ENCODE measurements around the gene MSRB3. TPM values are rescaled to one million over a fixed set of nuclear protein-coding genes. Genes with fewer than 3 reads are reported as not detected.

MSRB3 gene
- total RNA-seq, 1 donor from 2014 or later: 21.4 TPM

DNA sequence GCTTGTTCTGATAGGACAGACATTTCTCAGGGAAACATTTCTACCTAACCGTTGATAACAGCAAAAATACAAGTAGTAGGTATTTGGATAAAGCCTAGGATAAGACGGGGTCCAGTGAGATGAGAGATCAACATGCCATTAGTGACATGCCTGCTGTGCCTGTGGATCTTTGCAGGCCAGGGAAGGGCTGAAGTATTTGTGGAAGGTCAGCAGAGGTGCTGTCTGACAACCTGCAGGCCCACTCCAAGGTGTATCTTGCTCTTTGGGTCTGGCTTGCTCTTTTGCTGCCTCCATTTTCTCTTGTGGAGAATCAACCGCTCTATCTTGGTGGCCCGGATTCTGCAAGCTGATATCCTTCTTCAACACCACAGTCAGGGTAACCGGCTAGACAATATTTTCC lies 46.7 kb downstream of the MSRB3 start:
- no peak for DNase-seq (ENCODE audit: low read depth)

- DNase-seq (ENCODE audit: low read depth): no peak
These were observed 48.1 kb downstream of the MSRB3 start for GRCh38 chr12:65326616-65327015.

GRCh38 chr12:65327207-65328076 lies 49.0 kb downstream of the MSRB3 start:
- no peak for DNase-seq (ENCODE audit: low read depth)

- no peak for DNase-seq (ENCODE audit: low read depth)
These were observed 51.2 kb downstream of the MSRB3 start for GRCh38 chr12:65329721-65330120.

GRCh38 chr12:65330331-65330730 lies 51.8 kb downstream of the MSRB3 start:
- DNase-seq (ENCODE audit: low read depth): no peak

DNA sequence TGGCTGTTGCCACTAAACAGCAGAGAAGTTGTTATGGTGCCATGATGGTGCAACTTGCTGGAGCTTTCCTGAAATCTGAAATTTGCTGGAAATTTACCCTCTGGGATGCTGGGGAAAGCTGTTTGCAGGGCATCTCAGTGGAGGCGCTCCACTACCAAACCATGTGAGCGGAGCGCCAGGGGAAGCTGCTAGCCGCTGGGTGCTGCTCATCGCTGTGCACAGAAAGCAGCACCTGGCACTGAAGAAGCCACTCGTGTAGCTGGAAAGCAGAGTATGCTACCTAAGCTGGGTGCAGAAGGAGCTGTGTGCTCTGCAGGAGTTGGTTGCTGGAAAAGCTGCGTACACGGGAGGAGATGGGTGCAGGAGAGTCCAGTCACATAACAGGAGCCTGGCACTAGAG lies 53.0 kb downstream of the MSRB3 start:
- no peak for DNase-seq (ENCODE audit: low read depth)

DNA sequence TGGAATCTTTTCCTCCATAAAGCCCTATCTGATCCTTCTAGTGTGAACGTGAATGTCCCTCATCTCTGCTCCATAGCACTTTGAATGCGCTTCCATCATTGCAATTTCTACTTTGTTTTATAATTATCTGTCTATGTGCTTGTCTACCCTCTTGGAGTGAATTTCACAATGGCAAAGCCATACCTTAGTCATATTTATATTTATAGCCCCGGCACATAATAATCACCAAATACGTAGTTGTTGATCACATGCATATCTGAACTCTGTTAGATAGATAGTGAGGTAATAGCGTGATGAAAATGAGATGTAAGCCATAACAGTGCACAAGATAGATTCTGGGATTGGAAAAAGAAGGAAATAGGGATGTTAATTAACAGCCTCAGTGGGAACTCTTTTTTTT lies 55.2 kb downstream of the MSRB3 start:
- DNase-seq (ENCODE audit: low read depth): no peak

DNA sequence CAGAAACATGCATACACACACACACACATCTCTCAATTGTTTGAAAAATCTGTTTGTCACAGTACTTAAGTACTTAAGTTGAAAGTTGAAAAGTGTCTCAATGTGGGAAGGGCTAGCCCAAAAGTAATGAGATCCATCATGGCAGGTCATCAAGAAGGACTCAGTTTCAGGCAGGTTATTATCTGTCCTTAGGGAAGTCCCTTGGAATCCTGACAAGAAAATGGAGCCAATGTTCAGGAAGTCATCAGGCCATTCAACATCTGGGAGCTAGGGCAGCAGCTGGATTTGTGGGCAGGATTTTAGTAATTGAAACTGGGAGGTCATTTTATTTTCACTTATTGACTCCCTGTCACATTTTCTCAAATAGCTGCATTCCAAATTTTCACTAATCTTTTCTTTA lies 56.0 kb downstream of the MSRB3 start:
- DNase-seq (ENCODE audit: low read depth): no peak

GRCh38 chr12:65335021-65335714 lies 56.7 kb downstream of the MSRB3 start:
- DNase-seq (ENCODE audit: low read depth): peak; percentile 87

DNA sequence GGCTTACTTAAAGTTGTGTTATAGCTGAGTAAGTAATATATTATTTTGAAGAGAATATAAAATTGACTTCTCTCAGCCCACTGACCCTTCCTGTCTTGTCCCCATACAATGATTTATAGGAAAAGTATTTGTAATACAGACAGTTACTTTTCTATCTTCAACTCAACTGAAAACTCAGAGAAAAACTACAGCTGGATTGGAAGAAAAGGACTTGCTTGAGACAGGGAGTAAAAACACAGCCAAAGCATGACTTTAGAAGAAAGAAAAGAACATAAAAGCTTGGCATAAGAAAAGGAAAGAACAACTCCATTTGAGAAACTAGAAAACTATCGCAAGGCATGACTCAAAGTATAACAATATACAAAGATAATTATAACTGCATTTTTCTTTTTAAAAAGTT lies 57.5 kb downstream of the MSRB3 start:
- no peak for DNase-seq (ENCODE audit: low read depth)

DNA sequence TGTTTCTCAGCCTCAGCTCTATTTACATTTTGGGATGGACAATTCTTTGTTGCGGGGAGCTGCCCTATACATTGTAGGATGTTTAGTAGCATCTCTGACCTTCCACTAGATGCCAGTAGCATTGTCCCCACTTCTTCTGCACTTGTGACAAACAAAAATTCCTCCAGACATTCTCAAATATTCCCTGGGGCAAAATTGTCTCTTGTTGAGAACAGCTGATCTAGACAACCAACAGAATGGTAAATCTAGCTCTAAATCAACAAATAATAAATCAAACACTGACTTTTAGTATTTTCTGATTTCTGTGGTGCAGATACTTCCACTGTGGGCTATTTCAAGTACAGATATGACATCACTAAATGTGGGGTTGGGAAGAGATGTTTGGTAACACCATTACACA lies 60.7 kb downstream of the MSRB3 start:
- no peak for DNase-seq (ENCODE audit: low read depth)

DNA sequence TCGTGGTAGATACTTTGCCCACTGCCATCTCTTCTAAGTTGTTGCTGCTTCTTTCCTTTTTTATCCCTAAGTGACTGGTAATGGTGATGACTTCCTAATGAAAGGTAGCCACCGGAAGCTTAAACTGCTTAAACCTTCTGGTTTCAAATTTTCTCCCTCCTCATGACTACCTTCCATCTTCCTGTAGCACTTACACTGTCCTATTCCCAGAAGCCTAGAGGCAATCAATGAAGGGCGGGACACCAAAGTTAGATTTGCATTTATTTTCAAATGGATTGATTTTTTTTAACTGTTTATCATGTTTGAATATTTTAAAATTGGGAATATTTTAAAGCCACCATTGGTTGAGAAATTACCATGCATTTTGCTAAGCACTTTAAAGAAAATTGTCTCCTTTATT lies 64.7 kb downstream of the MSRB3 start:
- no peak for DNase-seq (ENCODE audit: low read depth)

- no peak for DNase-seq (ENCODE audit: low read depth)
These were observed 65.3 kb downstream of the MSRB3 start for GRCh38 chr12:65343801-65344200.

DNA sequence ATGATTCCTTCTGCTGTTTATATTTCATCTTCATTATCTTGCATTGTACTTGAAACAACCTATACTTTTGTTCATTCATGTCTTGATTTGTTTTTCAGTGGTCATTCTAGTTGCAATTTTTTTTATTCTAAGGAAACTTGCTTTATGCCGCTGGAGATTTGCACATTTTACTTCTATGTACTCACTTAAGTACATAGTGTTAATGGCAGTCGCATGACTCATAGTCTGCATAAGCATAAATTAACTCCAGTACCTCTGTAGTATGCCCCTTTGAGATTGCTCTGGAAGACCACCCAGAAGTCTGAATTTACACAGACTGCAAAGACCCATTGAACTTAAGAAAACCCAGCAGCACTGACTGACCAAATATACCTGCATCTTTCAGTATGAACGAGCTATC lies 77.0 kb downstream of the MSRB3 start:
- peak; percentile 56 for DNase-seq (ENCODE audit: low read depth)

- DNase-seq (ENCODE audit: low read depth): no peak
These were observed 84.0 kb downstream of the MSRB3 start for GRCh38 chr12:65362234-65363031.

DNA sequence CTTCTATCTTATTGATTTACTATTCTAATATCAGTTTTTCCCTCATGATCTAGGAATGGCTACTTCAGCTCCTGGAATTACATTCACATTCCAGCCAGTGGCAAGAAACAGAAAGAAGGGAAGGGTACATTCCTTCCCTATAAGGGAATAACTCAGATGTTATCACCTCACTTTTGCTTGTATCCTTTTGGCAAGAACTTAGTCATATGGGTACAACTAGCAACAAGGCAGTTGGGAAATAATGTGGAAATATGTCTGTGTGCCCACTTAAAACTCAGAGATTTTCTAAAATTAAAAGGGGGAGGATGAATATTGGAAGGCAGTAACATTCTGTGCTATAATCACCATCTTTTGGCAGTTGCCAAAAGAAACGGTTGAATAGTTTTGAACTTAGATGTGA lies 85.6 kb downstream of the MSRB3 start:
- no peak for DNase-seq (ENCODE audit: low read depth)

GRCh38 chr12:65367396-65367795 lies 88.9 kb downstream of the MSRB3 start:
- DNase-seq (ENCODE audit: low read depth): no peak

DNA sequence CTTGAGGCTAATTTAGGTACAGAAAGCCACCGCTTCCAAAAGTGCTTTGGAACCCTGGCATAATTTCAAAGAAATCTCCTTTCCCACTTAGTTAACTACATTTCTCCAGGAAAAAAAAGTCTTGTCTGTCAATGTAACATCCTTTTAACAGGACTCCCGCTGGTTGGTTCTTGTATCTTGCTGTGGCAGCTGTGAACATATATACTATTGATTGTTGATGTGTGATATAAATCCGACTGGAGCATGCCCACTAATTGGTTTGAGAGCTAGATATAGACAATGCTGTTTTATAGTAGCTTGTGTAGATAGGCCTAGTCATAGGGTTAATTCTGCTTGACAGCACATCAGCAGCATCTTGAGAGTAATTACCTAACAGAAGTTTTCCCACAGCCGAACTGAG lies 89.6 kb downstream of the MSRB3 start:
- no peak for DNase-seq (ENCODE audit: low read depth)

DNA sequence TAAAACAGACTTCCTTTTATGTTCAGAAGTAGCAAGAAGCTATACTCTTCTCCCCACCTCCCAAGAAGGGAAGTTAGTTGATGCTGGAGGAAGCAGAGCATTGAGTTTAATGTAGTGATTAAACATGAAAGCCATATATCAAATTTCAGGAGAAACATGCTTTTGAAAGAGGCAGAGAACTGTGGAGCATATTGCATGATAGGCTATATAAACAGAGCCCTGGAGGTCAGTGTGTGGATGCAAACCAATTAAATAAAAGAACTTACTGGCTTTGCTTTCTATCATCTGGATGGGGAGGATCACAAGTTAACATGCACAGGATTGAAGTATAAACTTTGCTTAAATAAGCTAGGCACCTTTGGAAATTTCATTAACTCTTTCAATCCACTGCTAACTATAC lies 94.1 kb downstream of the MSRB3 start:
- no peak for DNase-seq (ENCODE audit: low read depth)

- DNase-seq (ENCODE audit: low read depth): no peak
These were observed 105.8 kb downstream of the MSRB3 start for GRCh38 chr12:65384240-65384639.

DNA sequence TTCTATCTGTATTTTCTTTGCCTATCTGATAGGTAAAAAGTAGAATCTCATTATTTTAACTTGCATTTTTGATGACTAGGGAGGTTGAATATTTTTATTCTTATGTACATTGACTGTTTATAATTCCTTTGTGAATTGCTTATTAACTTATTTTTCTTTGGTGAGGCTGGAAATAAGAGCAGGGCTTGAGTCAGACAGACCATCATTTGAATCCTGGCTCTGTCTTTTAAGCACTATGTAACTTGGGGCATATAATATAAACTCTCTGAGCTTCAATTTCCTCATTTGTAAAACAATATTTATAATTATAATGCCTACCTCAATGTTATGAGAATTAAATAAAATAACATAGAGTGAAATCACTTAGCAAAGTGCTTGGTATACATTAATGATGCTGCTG lies 108.9 kb downstream of the MSRB3 start:
- DNase-seq (ENCODE audit: low read depth): no peak

- no peak for DNase-seq (ENCODE audit: low read depth)
These were observed 111.0 kb downstream of the MSRB3 start for GRCh38 chr12:65389436-65389835.

- DNase-seq (ENCODE audit: low read depth): no peak
These were observed 113.2 kb downstream of the MSRB3 start for GRCh38 chr12:65391711-65392110.

All from renal cortical epithelial cell (primary cell).